Measurements from ENCODE around the gene GGNBP2. TPM values are rescaled to one million over a fixed set of nuclear protein-coding genes. Genes with fewer than 3 reads are reported as not detected.

Gene GGNBP2
- total RNA-seq, 1 experiment from 2014 or later, result 57.2 TPM

GRCh38 chr17:36500745-36501225 is 43.9 kb upstream of the GGNBP2 start:
- Histone ChIP-seq H3K4me1 (ENCODE audit: control insufficient read depth, insufficient read depth, low read length) (no peaks in the 10 kb centered on the region), H3K36me3 (ENCODE audit: control insufficient read depth, insufficient read depth, low read length) (peaks cover 2% of the 10 kb centered on the region; the same call in 1 of the 2 replicates), H3K27ac (ENCODE audit: low read length) (no peak overlapping the region), H3K27me3 (ENCODE audit: control insufficient read depth, insufficient read depth, low read length) (no peaks in the 10 kb centered on the region), H3K4me3 (ENCODE audit: low read depth in 2 of 2, low read length in 2 of 2) (no peak overlapping the region), H3K9me3 (ENCODE audit: control insufficient read depth, insufficient read depth, low read depth, low read length) (no peaks in the 10 kb centered on the region)
- ATAC-seq (no peak), DNase-seq (ENCODE audit: low read depth, low spot score) (no peak)
- ChIA-PET POLR2A (no interaction called here), CTCF (no interaction called here)
- no TSS peak for BruUV-seq (replicated peaks)
- in situ Hi-C loops (cut with HindIII; ENCODE audit: low pct_unique_long_range_greater_than_20kb, low sequenced_read_pairs), result no loop called here
- intact Hi-C loops (cut with micrococcal nuclease; ENCODE audit: unreplicated experiment), result no loop called here
- TF ChIP-seq POLR2AphosphoS5 (IDR thresholded peaks at IDR 0.05; ENCODE audit: low read depth, low read length) (no peak), TCF7L2 (IDR thresholded peaks at IDR 0.05; ENCODE audit: low read depth, low read length) (no peak), SIN3A (IDR thresholded peaks at IDR 0.05; ENCODE audit: borderline replicate concordance, insufficient read depth, low read depth, low read length) (no peak)
- TF ChIP-seq, protein P1, sequence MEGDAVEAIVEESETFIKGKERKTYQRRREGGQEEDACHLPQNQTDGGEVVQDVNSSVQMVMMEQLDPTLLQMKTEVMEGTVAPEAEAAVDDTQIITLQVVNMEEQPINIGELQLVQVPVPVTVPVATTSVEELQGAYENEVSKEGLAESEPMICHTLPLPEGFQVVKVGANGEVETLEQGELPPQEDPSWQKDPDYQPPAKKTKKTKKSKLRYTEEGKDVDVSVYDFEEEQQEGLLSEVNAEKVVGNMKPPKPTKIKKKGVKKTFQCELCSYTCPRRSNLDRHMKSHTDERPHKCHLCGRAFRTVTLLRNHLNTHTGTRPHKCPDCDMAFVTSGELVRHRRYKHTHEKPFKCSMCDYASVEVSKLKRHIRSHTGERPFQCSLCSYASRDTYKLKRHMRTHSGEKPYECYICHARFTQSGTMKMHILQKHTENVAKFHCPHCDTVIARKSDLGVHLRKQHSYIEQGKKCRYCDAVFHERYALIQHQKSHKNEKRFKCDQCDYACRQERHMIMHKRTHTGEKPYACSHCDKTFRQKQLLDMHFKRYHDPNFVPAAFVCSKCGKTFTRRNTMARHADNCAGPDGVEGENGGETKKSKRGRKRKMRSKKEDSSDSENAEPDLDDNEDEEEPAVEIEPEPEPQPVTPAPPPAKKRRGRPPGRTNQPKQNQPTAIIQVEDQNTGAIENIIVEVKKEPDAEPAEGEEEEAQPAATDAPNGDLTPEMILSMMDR (IDR thresholded peaks at IDR 0.05), result no peak
- TF ChIP-seq, protein P2, sequence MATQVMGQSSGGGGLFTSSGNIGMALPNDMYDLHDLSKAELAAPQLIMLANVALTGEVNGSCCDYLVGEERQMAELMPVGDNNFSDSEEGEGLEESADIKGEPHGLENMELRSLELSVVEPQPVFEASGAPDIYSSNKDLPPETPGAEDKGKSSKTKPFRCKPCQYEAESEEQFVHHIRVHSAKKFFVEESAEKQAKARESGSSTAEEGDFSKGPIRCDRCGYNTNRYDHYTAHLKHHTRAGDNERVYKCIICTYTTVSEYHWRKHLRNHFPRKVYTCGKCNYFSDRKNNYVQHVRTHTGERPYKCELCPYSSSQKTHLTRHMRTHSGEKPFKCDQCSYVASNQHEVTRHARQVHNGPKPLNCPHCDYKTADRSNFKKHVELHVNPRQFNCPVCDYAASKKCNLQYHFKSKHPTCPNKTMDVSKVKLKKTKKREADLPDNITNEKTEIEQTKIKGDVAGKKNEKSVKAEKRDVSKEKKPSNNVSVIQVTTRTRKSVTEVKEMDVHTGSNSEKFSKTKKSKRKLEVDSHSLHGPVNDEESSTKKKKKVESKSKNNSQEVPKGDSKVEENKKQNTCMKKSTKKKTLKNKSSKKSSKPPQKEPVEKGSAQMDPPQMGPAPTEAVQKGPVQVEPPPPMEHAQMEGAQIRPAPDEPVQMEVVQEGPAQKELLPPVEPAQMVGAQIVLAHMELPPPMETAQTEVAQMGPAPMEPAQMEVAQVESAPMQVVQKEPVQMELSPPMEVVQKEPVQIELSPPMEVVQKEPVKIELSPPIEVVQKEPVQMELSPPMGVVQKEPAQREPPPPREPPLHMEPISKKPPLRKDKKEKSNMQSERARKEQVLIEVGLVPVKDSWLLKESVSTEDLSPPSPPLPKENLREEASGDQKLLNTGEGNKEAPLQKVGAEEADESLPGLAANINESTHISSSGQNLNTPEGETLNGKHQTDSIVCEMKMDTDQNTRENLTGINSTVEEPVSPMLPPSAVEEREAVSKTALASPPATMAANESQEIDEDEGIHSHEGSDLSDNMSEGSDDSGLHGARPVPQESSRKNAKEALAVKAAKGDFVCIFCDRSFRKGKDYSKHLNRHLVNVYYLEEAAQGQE (IDR thresholded peaks at IDR 0.05; ENCODE audit: insufficient read depth in 1 of 2, low read depth in 2 of 2, low read length in 1 of 2), result no peak

DNA sequence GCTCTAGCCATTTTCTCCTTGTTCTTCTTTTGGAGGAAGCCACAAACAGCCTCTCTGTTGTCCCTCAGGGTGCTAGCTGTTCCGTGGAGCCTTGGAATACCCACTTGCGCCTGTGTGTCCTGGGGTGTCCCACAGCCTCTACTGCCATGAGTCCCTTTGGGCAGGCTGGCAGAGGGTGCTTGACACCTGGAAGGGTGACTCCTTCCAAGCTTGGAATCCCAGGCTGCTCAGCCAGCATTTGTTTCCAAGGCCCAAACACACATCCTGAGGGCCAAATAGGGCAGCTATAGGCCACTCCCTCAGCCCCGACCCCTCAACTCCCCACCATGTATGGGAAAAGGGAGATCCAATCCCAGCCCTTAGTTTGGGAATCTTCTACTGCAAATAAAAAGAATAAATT is 43.4 kb upstream of the GGNBP2 start:
- Histone ChIP-seq H3K27me3 (ENCODE audit: control insufficient read depth, insufficient read depth, low read length) (no peaks in the 10 kb centered on the region), H3K27ac (ENCODE audit: low read length) (no peak overlapping the region), H3K9me3 (ENCODE audit: control insufficient read depth, insufficient read depth, low read depth, low read length) (no peaks in the 10 kb centered on the region), H3K36me3 (ENCODE audit: control insufficient read depth, insufficient read depth, low read length) (peaks cover 2% of the 10 kb centered on the region; the same call in 1 of the 2 replicates), H3K4me3 (ENCODE audit: low read depth in 2 of 2, low read length in 2 of 2) (no peak overlapping the region), H3K4me1 (ENCODE audit: control insufficient read depth, insufficient read depth, low read length) (no peaks in the 10 kb centered on the region)
- ATAC-seq (no peak), DNase-seq (ENCODE audit: low read depth, low spot score) (no peak)
- ChIA-PET CTCF (no interaction called here), POLR2A (no interaction called here)
- TF ChIP-seq, protein P1 (IDR thresholded peaks at IDR 0.05), result no peak
- TF ChIP-seq POLR2AphosphoS5 (IDR thresholded peaks at IDR 0.05; ENCODE audit: low read depth, low read length) (no peak), TCF7L2 (IDR thresholded peaks at IDR 0.05; ENCODE audit: low read depth, low read length) (no peak)
- TF ChIP-seq, protein P2 (IDR thresholded peaks at IDR 0.05; ENCODE audit: insufficient read depth in 1 of 2, low read depth in 2 of 2, low read length in 1 of 2), result no peak
- no TSS peak for BruUV-seq (replicated peaks)
- intact Hi-C loops (cut with micrococcal nuclease; ENCODE audit: unreplicated experiment) (no loop called here), in situ Hi-C loops (cut with HindIII; ENCODE audit: low pct_unique_long_range_greater_than_20kb, low sequenced_read_pairs) (no loop called here)

Measured in Panc1 (cell line).